Peyer's patch (tissue), 4 donors: ENCODE measurements around the gene TBRG4. TPM values are rescaled to one million over a fixed set of nuclear protein-coding genes. Genes with fewer than 3 reads are reported as not detected.

Experiments used
- DNase-seq, 3 donors: peaks; one replicate each; pipeline ENCODE4 v3.0.0-alpha.2; 2017 to 2019
- H3K27ac ChIP-seq, 4 donors: fragments of 200-600 bp; sonication (generic); one replicate each; pipeline ENCODE4 v1.5.1; 2016 to 2019
- H3K27me3 ChIP-seq, 2 donors: fragments of 200-600 bp; sonication (generic); one replicate each; pipeline ENCODE4 v1.5.1; 2019
- H3K36me3 ChIP-seq, 3 donors: fragments of 200-600 bp; sonication (generic); one replicate each; pipeline ENCODE4 v1.5.1; 2016 to 2019
- H3K4me1 ChIP-seq, 4 donors: fragments of 200-600 bp; sonication (generic); one replicate each; pipeline ENCODE4 v1.5.1; 2016 to 2019
- H3K4me3 ChIP-seq, 4 donors: fragments of 200-600 bp; sonication (generic); 1 replicate in 3 of 4; 2 replicates in 1 of 4; pipeline ENCODE4 v1.5.1; 2016 to 2019; ENCODE audit warnings: mild to moderate bottlenecking in 1 of 4
- H3K9me3 ChIP-seq, 4 donors: fragments of 200-600 bp; sonication (generic); one replicate each; pipeline ENCODE4 v1.5.1; 2016 to 2019; ENCODE audit warnings: mild to moderate bottlenecking in 1 of 4
- POLR2A ChIP-seq, 2 donors: fragments of 450-650 bp; IDR thresholded peaks; one replicate each; pipeline ENCODE4 v1.5.1; 2017; ENCODE audit warnings: antibody characterized with exemption in 2 of 2, mild to moderate bottlenecking in 2 of 2, moderate library complexity in 2 of 2
- total RNA-seq, 4 donors: library from RNA; depleted of rRNA; stranded (reverse); fragments of >200 nt; gene quantifications; one replicate each; pipeline ENCODE4 v1.1.0, GENCODE V29; 2016
- TF ChIP-seq, protein P1 (sequence below), 6 experiments: fragments of 450-650 bp in 4 of 6; fragments of 200-600 bp in 2 of 6; sonication (generic) in 1 of 6; IDR thresholded peaks; one replicate each; pipeline ENCODE4 v1.5.1; 2017 to 2019; ENCODE audit warnings: antibody characterized with exemption in 6 of 6, mild to moderate bottlenecking in 3 of 6, moderate library complexity in 1 of 6

Gene TBRG4
- total RNA-seq, 4 donors from 2014 or later = 75.5 to 117 (median 108) TPM

DNA sequence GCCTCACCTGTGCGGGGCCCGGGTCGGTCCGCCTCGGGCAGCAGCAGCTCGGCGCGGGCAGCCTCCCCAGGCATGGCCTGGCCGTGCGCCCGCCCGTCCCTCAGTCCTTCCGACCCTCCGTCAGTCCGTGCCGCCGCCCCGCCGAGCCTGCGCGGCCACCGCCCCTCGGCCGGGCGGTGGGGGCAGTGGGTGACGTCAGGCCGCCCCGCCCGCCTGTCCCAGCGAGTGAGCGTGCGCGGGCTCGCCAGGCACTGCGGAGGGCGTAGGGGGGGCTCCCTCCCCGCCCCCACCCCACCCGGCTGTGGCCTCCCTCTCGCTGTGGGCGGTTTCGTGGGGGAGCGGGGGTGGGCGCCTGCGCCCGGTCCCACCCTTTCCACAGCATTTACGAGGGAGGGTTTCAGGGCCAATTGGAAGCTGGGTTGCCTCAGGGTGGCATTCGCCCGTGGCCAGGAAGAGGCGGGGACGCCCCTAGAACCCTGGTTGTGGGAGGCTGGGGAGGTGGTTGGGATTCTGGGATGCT, 22.6 kb downstream of the TBRG4 start, which contains the start of gene NACAD:
TSS of gene NACAD (minus strand) at position 149 of the 520 bp plus-strand sequence. CDS start at position 74, 75 bp downstream.
- Histone ChIP-seq H3K36me3 (no peaks in the 10 kb centered on the region), H3K4me3 (peak within 1 kb of the TSS; percentile 27 to 57 (median 54)), H3K4me1 (peaks cover 0 to 11% (median 3%) of the 10 kb centered on the region in 4 donors), H3K27me3 (no peaks in the 10 kb centered on the region), H3K9me3 (no peaks in the 10 kb centered on the region), H3K27ac (peak within 1 kb of the TSS; percentile 14 to 67 (median 46))
- TF ChIP-seq, protein P1, sequence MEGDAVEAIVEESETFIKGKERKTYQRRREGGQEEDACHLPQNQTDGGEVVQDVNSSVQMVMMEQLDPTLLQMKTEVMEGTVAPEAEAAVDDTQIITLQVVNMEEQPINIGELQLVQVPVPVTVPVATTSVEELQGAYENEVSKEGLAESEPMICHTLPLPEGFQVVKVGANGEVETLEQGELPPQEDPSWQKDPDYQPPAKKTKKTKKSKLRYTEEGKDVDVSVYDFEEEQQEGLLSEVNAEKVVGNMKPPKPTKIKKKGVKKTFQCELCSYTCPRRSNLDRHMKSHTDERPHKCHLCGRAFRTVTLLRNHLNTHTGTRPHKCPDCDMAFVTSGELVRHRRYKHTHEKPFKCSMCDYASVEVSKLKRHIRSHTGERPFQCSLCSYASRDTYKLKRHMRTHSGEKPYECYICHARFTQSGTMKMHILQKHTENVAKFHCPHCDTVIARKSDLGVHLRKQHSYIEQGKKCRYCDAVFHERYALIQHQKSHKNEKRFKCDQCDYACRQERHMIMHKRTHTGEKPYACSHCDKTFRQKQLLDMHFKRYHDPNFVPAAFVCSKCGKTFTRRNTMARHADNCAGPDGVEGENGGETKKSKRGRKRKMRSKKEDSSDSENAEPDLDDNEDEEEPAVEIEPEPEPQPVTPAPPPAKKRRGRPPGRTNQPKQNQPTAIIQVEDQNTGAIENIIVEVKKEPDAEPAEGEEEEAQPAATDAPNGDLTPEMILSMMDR (IDR thresholded peaks at IDR 0.05) = no peak
- TF ChIP-seq POLR2A (IDR thresholded peaks at IDR 0.05) = no peak
- DNase-seq = peak in 1 of 3 donors; percentile 56

DNA sequence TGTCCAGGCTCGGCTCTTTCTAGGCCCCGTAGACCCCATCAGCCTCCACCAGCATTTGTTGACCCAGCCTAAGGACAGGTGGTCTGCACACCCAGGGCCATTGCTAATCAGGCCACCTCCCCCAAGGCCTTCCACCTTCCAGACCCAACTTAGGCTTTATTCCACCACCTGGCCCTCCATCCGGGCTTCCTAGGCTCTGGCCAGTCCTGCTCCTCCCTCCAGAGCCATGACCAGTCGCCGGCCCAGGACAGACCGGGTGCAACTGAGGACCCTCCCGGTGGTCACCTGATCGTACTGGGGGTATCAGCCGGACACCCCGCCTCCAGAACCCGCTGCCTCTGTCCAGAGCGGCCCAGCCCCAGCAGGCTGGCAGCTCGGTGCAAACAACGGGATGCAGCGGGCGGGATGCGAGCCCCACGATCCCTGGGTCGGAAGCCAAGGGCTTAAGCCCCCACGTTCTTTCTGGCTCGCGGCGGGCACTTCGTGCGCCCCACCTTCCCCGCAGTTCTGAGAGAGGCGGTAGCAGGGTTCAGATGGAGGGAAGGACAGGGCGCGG, 23.3 kb downstream of the TBRG4 start:
- Histone ChIP-seq H3K27ac (peak overlapping the region; percentile 14 to 67 (median 46)), H3K9me3 (no peaks in the 10 kb centered on the region), H3K36me3 (no peaks in the 10 kb centered on the region), H3K4me3 (peak overlapping the region; percentile 27 to 57 (median 54)), H3K27me3 (no peaks in the 10 kb centered on the region), H3K4me1 (peaks cover 0 to 11% (median 3%) of the 10 kb centered on the region in 4 donors)
- TF ChIP-seq, protein P1 (IDR thresholded peaks at IDR 0.05) = no peak
- TF ChIP-seq POLR2A (IDR thresholded peaks at IDR 0.05) = no peak
- DNase-seq = peak in 1 of 3 donors; percentile 34

DNA sequence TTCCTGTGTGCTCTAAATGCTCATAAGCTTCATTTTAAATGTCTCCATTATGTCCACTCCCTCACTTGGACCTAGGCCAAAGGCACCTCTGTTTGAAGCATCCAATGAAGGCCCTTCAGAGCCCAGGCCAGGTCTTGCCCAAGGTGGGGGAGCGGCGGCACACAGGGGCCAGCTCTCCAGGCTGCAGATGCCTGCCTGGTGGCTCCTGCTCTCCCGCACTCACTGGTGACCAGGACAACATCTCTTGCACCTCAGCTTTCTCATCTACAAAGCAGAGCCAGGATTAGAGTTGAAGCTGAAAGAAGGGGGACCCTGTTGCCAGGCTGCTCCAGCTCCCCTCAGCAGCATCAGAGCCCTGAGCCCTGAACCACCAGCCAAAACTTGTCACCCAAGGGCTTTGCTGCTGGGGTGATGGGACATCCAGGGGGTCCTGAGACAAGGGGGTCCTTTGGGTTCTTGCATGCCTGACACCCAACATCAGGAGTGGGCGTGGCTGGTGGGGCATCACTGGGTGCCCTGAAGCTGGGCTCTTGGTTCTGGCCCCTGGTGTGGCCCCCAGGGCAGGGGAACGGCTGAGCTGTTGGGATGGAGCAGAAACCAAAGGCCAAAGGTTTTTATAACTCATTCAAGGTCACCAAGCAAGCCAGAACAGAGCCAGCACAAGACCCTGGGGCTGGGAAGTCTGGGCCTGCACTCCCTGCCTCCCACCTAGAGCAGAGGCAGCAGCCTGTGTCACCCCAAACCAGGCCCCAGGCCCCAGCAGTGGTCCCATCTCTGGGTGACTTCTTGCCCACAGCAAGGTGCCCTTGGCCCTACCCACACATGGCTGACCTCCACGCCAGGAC, 24.0 kb downstream of the TBRG4 start:
- DNase-seq = peak in 1 of 3 donors; percentile 45
- Histone ChIP-seq H3K4me3 (no peak overlapping the region), H3K27me3 (no peaks in the 10 kb centered on the region), H3K9me3 (no peaks in the 10 kb centered on the region), H3K4me1 (peaks cover 0 to 11% (median 3%) of the 10 kb centered on the region in 4 donors), H3K27ac (no peak overlapping the region), H3K36me3 (no peaks in the 10 kb centered on the region)
- no peak for TF ChIP-seq POLR2A (IDR thresholded peaks at IDR 0.05)
- TF ChIP-seq, protein P1 (IDR thresholded peaks at IDR 0.05) = no peak

DNA sequence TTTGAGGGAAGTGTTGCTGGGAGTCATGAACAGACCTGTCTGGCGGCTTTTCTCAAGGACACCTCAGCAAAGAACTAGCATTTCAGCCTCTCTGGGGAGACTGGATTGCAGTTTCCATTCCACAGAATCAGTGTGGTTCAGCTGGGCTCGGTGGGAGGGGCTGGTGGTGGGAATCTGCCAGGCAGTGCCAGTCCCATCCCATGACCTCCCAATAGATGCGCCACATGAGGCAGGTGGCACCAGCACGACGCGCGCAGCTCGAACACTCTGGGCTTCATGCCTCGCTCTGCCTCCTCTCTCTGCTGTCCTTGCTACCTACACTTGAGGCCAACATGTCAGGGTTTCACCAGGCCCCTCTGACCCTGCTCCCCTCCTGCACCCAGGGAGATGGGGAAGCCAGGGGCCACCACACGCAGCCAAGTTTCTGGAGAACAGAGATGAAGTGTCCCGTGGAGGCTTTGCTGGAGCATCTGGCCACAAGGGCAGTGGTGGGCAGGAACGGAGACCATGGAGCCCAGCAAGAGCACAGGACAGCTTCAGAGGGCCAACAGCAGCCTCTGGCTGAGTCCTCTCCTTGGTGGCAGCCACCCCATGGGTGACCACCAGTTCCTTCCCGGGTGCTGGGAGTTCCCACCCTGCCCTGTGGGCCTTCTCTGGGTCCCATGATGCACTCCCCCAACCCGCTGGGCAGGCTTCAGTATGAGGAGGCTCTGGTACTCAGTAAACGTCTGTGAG, 25.0 kb downstream of the TBRG4 start:
- no peaks in the 10 kb centered on the region for H3K36me3 ChIP-seq
- no peaks in the 10 kb centered on the region for H3K27me3 ChIP-seq
- DNase-seq = no peak
- TF ChIP-seq, protein P1 (IDR thresholded peaks at IDR 0.05) = no peak
- TF ChIP-seq POLR2A (IDR thresholded peaks at IDR 0.05) = no peak
- no peak overlapping the region for H3K27ac ChIP-seq
- peaks cover 0 to 11% (median 3%) of the 10 kb centered on the region in 4 donors for H3K4me1 ChIP-seq
- H3K9me3 ChIP-seq = no peaks in the 10 kb centered on the region
- no peak overlapping the region for H3K4me3 ChIP-seq

DNA sequence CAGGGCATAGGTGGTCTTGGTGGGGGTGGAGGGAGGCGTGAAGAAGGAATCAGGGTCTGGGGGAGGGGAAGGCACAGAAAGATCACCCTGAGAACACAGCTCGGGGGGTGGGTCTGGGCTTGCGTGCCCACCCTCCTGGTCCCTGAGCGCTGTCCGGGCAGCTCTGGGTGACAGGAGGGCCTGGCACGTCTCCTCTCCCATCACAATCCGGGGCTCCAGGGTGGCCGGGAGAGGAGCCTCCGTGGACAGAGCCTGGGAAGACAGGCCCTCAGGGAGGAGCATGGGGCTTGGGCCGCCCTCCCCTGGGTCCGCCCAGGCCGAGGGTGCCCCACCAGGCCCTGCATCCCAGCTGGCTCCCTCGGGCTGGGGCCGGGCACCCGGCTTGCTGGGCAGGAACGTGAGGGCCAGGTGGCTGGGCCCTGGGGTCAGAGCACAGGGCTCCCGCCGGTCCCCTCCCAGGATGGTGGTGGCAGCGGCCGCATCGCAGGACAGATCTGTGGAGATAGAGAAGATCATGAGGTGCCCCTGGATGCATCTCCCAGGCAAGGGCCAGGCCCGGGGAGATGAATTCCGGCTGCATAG, 25.8 kb downstream of the TBRG4 start:
- Histone ChIP-seq H3K27ac (no peak overlapping the region), H3K4me1 (peaks cover 0 to 11% (median 3%) of the 10 kb centered on the region in 4 donors), H3K36me3 (no peaks in the 10 kb centered on the region), H3K9me3 (no peaks in the 10 kb centered on the region), H3K27me3 (no peaks in the 10 kb centered on the region), H3K4me3 (no peak overlapping the region)
- TF ChIP-seq POLR2A (IDR thresholded peaks at IDR 0.05) = no peak
- TF ChIP-seq, protein P1 (IDR thresholded peaks at IDR 0.05) = no peak
- DNase-seq = no peak
